ENCODE measurements around the gene SNRPN. TPM values are rescaled to one million over a fixed set of nuclear protein-coding genes. Genes with fewer than 3 reads are reported as not detected.
"Not testable (repeated sequence)": the region's sequence is repeated elsewhere in the genome, so short reads cannot be mapped to it uniquely, and the experiment has no call there.

Gene SNRPN
- total RNA-seq, result 74.5 and 95.1 TPM in 2 replicates

DNA sequence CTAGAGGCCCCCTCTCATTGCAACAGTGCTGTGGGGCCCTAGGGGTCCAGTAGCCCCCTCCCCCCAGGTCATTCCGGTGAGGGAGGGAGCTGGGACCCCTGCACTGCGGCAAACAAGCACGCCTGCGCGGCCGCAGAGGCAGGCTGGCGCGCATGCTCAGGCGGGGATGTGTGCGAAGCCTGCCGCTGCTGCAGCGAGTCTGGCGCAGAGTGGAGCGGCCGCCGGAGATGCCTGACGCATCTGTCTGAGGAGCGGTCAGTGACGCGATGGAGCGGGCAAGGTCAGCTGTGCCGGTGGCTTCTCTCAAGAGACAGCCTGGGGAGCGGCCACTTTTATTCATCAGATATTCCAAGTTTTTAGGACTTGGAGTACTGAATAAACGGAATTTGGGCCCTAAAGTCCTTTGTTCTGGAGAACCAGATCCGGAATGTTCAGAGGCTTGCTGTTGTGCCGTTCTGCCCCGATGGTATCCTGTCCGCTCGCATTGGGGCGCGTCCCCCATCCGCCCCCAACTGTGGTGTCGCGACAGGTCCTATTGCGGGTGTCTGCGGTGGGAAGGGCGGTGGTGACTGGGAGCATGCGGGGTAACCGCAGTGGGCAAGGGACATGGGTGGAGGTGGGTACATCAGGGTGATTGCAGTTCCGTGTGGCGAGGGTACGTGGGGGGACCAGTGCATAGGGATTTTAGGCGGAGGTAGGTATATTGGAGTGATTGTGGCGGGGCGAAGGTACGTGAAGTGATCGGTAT is at the start of gene SNRPN, which contains the start of gene SNURF:
TSS of gene SNRPN (plus strand) at position 205 of the 748 bp plus-strand sequence. CDS start 19,467 bp downstream, outside the sequence.
TSS of gene SNURF (plus strand) at position 205 of the 748 bp plus-strand sequence. CDS start at position 267, 62 bp downstream.
- peak; percentile 28 to 71 for DNase-seq (ENCODE audit: low read depth in 2 of 2)

GRCh38 chr15:24916305-24917009 is 38.3 kb upstream of the SNRPN start:
- DNase-seq (ENCODE audit: low read depth in 2 of 2), result no peak

DNA sequence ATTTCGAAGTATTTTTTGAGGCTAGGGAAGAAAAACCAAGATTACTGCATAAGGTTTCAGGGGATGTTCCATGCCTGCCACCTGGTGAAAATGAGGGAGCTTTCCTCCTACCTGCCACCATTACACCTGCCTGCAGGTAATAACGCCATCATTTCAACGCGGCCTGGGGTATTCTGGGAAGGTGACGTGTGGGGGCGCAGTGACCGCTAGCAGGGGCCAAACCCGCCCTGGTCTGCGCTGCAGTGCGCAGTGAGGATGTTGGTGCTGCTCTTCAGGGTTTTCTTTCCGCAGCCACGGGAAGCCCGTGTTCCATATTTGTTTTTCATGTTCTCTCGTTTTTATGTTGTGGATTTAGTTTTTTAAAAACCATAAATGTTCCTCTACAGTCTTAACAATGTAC is 37.4 kb upstream of the SNRPN start:
- DNase-seq (ENCODE audit: low read depth in 2 of 2), result no peak

GRCh38 chr15:24919446-24919845 is 35.3 kb upstream of the SNRPN start:
- no peak for DNase-seq (ENCODE audit: low read depth in 2 of 2)

DNA sequence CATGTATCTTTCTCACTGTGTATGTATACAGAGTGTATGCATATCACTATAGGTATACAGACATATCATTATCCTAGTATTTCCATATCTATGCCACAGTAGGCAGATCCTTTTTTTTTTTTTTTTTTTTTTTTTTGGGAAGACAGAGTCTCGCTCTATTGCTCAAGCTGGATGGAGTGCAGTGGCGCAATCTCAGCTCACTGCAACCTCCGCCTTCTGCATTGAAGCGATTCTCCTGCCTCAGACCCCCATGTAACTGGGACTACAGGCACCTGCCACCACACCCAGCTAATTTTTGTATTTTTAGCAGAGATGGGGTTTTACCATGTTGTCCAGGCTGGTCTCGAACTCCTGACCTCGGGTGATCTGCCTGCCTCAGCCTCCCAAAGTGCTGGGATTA is 32.0 kb upstream of the SNRPN start:
- DNase-seq (ENCODE audit: low read depth in 2 of 2), result not testable (repeated sequence)

GRCh38 chr15:24924153-24924552 is 30.6 kb upstream of the SNRPN start:
- DNase-seq (ENCODE audit: low read depth in 2 of 2), result no peak

DNA sequence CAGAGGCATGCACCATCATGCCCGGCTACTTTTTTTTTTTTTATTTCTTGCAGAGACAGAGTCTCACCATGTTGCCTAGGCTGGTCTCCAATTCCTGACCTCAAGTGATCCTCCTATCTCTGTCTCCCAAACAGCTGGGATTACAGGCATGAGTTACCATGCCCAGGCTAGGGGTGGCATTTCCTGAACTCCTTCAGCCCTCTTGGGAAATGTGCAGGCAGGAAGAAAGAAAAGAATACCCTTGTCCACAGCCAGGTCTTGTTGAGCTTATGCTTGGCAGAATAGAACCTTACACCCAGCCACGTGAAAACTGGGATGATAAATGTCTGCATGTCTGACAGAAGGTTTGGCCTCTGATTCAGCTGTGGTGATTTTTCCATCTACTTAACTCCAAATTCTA is 30.2 kb upstream of the SNRPN start:
- no peak for DNase-seq (ENCODE audit: low read depth in 2 of 2)

GRCh38 chr15:24931874-24932732 is 22.7 kb upstream of the SNRPN start:
- not testable (repeated sequence) for DNase-seq (ENCODE audit: low read depth in 2 of 2)

- DNase-seq (ENCODE audit: low read depth in 2 of 2), result no peak
These were observed 21.1 kb upstream of the SNRPN start for GRCh38 chr15:24933716-24934115.

DNA sequence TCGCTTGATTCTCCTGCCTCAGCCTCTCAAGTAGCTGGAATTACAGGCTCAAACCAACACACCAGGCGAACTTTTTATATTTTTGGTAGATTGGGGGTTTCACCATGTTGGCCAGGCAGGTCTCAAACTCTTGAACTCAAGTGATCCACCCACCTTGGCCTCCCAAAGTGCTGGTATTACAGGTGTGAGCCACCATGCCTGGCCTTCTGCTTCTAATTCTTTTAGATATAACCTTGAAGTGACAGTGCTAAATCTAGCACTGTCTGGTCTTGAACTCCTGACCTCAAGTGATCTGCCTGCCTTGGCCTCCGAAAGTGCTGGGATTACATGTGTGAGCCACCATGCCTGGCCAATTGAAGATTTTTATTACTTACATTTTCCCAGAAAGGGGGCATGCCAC is 16.6 kb upstream of the SNRPN start:
- DNase-seq (ENCODE audit: low read depth in 2 of 2), result not testable (repeated sequence)

DNA sequence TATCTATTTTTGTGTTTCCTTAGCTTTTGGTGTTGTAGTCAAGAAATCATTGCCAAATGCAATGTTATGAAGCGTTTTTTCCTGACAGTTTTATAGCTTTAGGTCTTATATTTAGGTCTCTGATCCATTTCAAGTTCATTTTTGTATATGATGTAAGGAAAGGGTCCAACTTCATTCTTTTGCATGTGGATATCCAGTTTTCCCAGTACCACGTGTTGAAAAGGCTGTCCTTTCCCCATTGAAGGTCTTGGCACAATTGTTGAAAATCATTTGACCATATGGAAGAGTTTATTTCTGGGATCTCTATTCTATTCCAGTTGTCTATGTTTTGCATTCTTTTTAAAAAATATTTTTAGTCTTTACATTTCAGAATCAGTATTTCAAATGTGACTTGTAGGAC is 14.6 kb upstream of the SNRPN start:
- no peak for DNase-seq (ENCODE audit: low read depth in 2 of 2)

- no peak for DNase-seq (ENCODE audit: low read depth in 2 of 2)
These were observed 11.4 kb upstream of the SNRPN start for GRCh38 chr15:24943361-24943760.

GRCh38 chr15:24944954-24945353 is 9.8 kb upstream of the SNRPN start:
- DNase-seq (ENCODE audit: low read depth in 2 of 2), result no peak

DNA sequence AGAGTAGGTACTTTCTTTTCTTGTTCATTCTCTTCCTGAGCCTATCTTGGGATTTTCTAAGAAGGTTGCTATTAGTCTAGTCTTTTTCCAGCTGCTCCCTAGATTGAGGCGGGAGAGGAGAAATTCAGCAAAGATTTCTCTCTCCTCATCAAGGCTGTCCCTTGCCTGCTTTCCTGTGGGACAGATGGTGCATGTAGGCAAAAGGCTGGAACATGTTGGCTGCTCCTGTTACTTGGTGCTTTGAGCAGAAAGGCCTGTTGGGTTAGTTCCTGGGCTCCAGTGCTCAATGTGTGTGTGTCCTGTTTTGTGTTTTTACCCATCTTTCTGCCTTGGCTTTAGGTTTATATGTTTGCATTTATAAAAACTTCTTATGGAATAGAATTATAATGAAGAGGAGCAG is 9.1 kb upstream of the SNRPN start:
- no peak for DNase-seq (ENCODE audit: low read depth in 2 of 2)

GRCh38 chr15:24948495-24948894 is 6.3 kb upstream of the SNRPN start:
- DNase-seq (ENCODE audit: low read depth in 2 of 2), result no peak

DNA sequence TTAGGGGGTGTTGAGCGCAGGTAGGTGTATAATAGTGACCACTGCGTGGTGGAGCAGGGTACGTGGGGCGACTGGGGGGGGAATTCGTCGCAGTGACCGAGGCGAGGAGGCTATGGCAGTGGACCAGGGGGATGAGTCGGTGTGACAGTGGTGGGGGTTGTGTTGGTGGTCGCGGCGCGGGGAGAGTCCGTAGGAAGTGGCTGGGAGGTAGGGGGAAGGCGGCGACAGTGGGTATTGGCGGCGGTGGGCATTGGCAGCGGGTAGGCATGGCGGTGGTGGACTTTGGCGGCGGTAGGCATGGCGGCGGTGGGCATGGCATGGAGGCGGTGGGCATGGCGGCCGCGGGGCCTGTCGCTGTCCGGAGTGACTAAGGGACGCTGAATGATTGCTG is 739 bp downstream of the SNRPN start:
- DNase-seq (ENCODE audit: low read depth in 2 of 2), result peak in 1 of 2 donors; percentile 3

GRCh38 chr15:24956111-24956838 is 1.5 kb downstream of the SNRPN start:
- DNase-seq (ENCODE audit: low read depth in 2 of 2), result peak; percentile 36 to 73

DNA sequence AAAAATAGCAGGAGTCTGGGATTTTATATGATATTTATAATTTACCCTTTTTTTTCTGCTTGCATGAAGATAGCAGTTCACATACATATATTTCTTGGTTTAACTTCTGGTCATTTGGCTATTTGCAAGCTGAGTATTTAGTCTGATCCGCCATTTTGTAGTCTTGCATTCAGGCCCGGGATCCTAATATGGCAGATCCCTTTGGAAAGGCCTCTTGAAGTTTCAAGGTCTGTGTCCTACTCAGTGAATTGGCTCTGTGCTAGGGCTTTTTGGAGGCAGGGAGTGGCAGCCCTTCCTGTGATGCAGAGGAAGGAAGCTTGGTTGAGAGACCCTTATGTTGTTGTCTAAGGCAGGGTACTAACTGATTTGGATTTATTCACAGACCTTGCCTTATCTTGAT is 2.9 kb downstream of the SNRPN start:
- no peak for DNase-seq (ENCODE audit: low read depth in 2 of 2)

DNA sequence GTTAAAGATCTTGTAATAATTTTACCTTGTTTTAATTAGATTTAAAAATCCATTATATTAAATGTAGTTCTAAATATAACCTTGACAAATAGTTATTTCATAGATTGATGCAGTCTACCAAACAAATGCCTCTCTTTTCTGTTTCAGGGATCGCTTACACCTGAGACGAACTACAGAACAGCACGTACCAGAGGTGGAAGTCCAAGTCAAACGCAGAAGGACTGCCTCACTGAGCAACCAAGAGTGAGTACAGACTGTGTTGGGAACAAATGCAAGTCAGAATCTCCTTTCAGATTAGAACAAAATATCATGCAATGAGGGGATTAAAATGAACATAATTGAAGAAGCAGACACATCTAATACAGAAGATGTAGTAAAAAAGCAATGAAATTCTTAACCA is 7.2 kb downstream of the SNRPN start:
- DNase-seq (ENCODE audit: low read depth in 2 of 2), result no peak

- no peak for DNase-seq (ENCODE audit: low read depth in 2 of 2)
These were observed 8.1 kb downstream of the SNRPN start for GRCh38 chr15:24962880-24963279.

Data from dermis microvascular lymphatic vessel endothelial cell (primary cell).